ENCODE data around the gene UGGT1. TPM values are rescaled to one million over a fixed set of nuclear protein-coding genes. Genes with fewer than 3 reads are reported as not detected.

Gene UGGT1
- total RNA-seq, 1 experiment from 2014 or later = 55.9 TPM

DNA sequence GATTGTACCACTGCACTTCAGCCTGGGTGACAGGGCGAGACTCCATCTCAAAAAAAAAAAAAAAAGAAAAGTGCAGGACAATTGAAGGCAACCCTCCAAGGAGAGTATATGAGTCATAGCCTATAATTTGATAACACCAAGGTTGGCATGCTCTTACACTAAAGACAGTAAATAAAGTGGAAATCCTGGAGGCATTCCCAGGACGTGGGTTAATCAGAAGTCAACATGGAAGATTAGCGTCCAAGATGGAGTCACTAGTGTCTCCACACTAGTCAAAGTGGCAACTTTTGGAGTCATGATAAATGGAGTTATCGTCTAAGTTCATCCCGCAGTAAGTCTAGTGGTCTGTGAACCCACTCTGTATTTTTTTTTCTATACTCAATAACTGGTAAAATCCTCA lies 21.2 kb upstream of the UGGT1 start:
- H2BK15ac ChIP-seq (ENCODE audit: low read depth, low read length) = no peak overlapping the region
- H3K14ac ChIP-seq (ENCODE audit: insufficient read depth, low read length) = no peak overlapping the region
- Mint-ChIP-seq H3K9me3 (no peaks in the 10 kb centered on the region), H3K36me3 (ENCODE audit: insufficient read depth in 1 of 3, low read depth in 3 of 3) (no peaks in the 10 kb centered on the region), H3K27ac (no peak overlapping the region), H3K4me1 (peaks cover 2 to 4% of the 10 kb centered on the region in 2 experiments; a peak in 3 of 4 replicates), H3K4me3 (no peak overlapping the region), H3K27me3 (ENCODE audit: low read depth) (no peaks in the 10 kb centered on the region)
- no peak overlapping the region for H3K9ac ChIP-seq (ENCODE audit: extremely low read depth, insufficient read length, low read length)
- no peaks in the 10 kb centered on the region for H3K9me3 ChIP-seq (ENCODE audit: control insufficient read depth, low read depth, low read length)
- H3K27me3 ChIP-seq (ENCODE audit: insufficient read depth, low read length) = no peaks in the 10 kb centered on the region
- H3K79me2 ChIP-seq (ENCODE audit: insufficient read depth, low read length) = no peaks in the 10 kb centered on the region
- H3K27ac ChIP-seq (ENCODE audit: insufficient read length, low read depth, low read length) = no peak overlapping the region
- H3K23me2 ChIP-seq (ENCODE audit: insufficient read length, low read depth, low read length, poor library complexity, severe bottlenecking) = no peaks in the 10 kb centered on the region
- H3K4me2 ChIP-seq (ENCODE audit: insufficient read depth, insufficient read length, low read length) = no peak overlapping the region
- no peaks in the 10 kb centered on the region for H3K79me1 ChIP-seq (ENCODE audit: insufficient read depth, low read depth, low read length, poor library complexity, severe bottlenecking)
- no peak overlapping the region for H4K8ac ChIP-seq (replicated peaks; ENCODE audit: insufficient read length, low read depth, low read length)
- no peak overlapping the region for H4K5ac ChIP-seq (ENCODE audit: insufficient read length, low read depth, low read length)
- H4K20me1 ChIP-seq (ENCODE audit: control insufficient read depth, insufficient read depth, insufficient read length) = no peaks in the 10 kb centered on the region
- H2BK12ac ChIP-seq (ENCODE audit: insufficient read length, low read depth, low read length) = no peak overlapping the region
- H3T11ph ChIP-seq (ENCODE audit: low read length) = no peak overlapping the region
- no peaks in the 10 kb centered on the region for H3K4me1 ChIP-seq (ENCODE audit: insufficient read depth, low read length)
- H2BK120ac ChIP-seq (ENCODE audit: low read depth, low read length, poor library complexity, severe bottlenecking) = no peak overlapping the region
- no peak overlapping the region for H2AK5ac ChIP-seq (ENCODE audit: insufficient read length, low read length)
- H3K18ac ChIP-seq (ENCODE audit: insufficient read length, low read depth, low read length) = no peak overlapping the region
- H2BK20ac ChIP-seq (ENCODE audit: low read depth, low read length, poor library complexity, severe bottlenecking) = no peak overlapping the region
- WGBS (ENCODE audit: extremely low coverage, insufficient read length, low lambda C conversion rate) = no CpG with 5 or more reads among the region's 5 CpGs
- DNase-seq = no peak
- no peak overlapping the region for H2BK5ac ChIP-seq (ENCODE audit: insufficient read length, low read length)
- no peak overlapping the region for H3K4ac ChIP-seq (ENCODE audit: low read depth, low read length)
- no peak overlapping the region for H4K91ac ChIP-seq (ENCODE audit: insufficient read length, low read depth, low read length)
- no peak overlapping the region for H2AFZ ChIP-seq (ENCODE audit: low read length)
- no peak overlapping the region for H3K56ac ChIP-seq (ENCODE audit: insufficient read length, low read depth, low read length)
- TF ChIP-seq, protein P1, sequence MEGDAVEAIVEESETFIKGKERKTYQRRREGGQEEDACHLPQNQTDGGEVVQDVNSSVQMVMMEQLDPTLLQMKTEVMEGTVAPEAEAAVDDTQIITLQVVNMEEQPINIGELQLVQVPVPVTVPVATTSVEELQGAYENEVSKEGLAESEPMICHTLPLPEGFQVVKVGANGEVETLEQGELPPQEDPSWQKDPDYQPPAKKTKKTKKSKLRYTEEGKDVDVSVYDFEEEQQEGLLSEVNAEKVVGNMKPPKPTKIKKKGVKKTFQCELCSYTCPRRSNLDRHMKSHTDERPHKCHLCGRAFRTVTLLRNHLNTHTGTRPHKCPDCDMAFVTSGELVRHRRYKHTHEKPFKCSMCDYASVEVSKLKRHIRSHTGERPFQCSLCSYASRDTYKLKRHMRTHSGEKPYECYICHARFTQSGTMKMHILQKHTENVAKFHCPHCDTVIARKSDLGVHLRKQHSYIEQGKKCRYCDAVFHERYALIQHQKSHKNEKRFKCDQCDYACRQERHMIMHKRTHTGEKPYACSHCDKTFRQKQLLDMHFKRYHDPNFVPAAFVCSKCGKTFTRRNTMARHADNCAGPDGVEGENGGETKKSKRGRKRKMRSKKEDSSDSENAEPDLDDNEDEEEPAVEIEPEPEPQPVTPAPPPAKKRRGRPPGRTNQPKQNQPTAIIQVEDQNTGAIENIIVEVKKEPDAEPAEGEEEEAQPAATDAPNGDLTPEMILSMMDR (conservative IDR thresholded peaks at IDR 0.05) = no peak
- H3K23ac ChIP-seq (ENCODE audit: insufficient read length, low read depth, low read length) = no peak overlapping the region

Measured in H9 (cell line).